ENCODE measurements around the gene CD4. TPM values are rescaled to one million over a fixed set of nuclear protein-coding genes. Genes with fewer than 3 reads are reported as not detected.
A peak's percentile ranks its signal among the peaks of the same experiment; 100 is the strongest.

The CD4 gene
- total RNA-seq, 3 donors from 2014 or later, result 8.9 to 16.5 (median 14.8) TPM

DNA sequence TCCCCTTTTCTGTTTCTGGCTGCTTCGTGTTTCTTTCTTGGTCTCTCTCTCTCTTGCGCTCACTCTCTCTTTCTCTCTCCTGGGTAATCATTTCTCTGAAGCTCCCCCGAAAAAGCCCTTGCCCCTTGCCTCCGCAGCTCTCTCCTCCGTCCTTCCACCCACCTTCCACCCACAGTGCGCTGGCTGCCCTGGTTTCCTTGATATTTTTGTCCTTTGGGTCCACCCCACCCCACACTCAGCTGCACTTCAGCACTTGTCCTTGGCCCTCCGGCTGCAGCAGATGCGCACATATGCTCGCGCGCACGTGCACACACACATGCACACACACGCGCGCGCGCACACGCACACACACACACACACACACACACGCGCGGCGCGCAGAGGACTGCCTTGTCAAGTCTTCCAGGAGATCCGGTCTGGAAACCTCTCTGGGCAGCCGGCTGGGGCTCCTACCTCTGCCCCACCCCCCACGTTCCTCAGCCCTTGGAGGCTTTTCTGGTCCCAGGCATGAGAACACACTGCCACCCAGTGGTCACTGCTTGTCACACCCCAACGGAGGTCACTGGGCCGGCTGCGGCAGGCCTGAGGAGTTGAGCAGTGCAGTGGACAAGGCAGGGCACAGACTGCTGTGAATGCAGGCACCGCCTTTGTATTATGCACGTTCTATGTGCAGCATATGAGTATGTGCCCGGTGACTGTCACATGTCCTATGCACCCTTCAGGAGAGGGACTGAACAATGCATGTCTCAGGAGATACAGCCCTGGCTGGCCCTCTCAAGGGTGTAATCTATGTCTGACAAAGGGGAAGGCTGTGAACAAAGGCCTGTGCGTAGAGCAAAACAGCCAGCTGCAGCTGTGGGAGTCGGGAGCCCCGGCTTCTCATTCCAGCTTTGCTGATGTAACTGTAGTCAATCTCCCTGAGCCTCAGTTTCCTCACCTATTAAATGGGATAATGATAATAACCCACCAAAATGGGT lies 10.5 kb upstream of the CD4 start:
- ATAC-seq, result peak; percentile 97
- intact Hi-C loops (cut with DNase I, micrococcal nuclease), result no loop called here
- Histone ChIP-seq H3K4me1 (ENCODE audit: low read depth) (peaks cover 23% of the 10 kb centered on the region), H3K9me3 (no peaks in the 10 kb centered on the region), H3K4me3 (no peak overlapping the region), H3K36me3 (ENCODE audit: low read depth) (no peaks in the 10 kb centered on the region)
- DNase-seq, result peak; percentile 93 to 98 (median 96)
- TF ChIP-seq, protein P1, sequence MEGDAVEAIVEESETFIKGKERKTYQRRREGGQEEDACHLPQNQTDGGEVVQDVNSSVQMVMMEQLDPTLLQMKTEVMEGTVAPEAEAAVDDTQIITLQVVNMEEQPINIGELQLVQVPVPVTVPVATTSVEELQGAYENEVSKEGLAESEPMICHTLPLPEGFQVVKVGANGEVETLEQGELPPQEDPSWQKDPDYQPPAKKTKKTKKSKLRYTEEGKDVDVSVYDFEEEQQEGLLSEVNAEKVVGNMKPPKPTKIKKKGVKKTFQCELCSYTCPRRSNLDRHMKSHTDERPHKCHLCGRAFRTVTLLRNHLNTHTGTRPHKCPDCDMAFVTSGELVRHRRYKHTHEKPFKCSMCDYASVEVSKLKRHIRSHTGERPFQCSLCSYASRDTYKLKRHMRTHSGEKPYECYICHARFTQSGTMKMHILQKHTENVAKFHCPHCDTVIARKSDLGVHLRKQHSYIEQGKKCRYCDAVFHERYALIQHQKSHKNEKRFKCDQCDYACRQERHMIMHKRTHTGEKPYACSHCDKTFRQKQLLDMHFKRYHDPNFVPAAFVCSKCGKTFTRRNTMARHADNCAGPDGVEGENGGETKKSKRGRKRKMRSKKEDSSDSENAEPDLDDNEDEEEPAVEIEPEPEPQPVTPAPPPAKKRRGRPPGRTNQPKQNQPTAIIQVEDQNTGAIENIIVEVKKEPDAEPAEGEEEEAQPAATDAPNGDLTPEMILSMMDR (IDR thresholded peaks at IDR 0.05), result peak; percentile 90

- TF ChIP-seq, protein P1 (IDR thresholded peaks at IDR 0.05), result no peak
- DNase-seq, result no peak
- peak; percentile 14 for ATAC-seq
- Histone ChIP-seq H3K4me1 (ENCODE audit: low read depth) (peaks cover 23% of the 10 kb centered on the region), H3K9me3 (no peaks in the 10 kb centered on the region), H3K36me3 (ENCODE audit: low read depth) (no peaks in the 10 kb centered on the region), H3K4me3 (no peak overlapping the region)
- intact Hi-C loops (cut with DNase I, micrococcal nuclease), result no loop called here
These were observed 9.5 kb upstream of the CD4 start for GRCh38 chr12:6779708-6780432.

DNA sequence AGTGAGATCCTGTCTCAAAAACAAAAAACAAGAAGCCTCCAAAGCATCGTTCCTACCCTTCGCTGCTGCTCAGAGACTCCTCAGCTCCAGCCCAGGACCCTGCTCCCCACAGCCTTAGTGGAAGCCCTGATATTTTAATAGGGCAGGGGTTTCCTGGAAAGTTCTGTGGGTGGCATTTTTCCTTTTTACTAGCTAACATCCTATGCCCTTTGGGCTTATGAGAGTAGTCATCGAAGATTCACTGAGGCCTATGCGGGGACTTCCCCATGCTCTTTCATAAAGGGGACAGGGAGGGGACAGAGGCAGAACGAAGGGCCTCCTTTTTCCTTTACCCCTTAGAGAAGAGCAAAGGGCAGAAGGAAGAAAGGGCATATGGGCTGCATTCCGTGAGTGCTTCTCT lies 8.8 kb upstream of the CD4 start:
- TF ChIP-seq, protein P1 (IDR thresholded peaks at IDR 0.05), result no peak
- ATAC-seq (no peak), DNase-seq (no peak)
- intact Hi-C loops (cut with DNase I, micrococcal nuclease), result no loop called here
- peaks cover 18% of the 10 kb centered on the region for H3K4me1 ChIP-seq (ENCODE audit: low read depth)
- H3K9me3 ChIP-seq, result no peaks in the 10 kb centered on the region
- H3K36me3 ChIP-seq (ENCODE audit: low read depth), result no peaks in the 10 kb centered on the region
- no peak overlapping the region for H3K4me3 ChIP-seq

DNA sequence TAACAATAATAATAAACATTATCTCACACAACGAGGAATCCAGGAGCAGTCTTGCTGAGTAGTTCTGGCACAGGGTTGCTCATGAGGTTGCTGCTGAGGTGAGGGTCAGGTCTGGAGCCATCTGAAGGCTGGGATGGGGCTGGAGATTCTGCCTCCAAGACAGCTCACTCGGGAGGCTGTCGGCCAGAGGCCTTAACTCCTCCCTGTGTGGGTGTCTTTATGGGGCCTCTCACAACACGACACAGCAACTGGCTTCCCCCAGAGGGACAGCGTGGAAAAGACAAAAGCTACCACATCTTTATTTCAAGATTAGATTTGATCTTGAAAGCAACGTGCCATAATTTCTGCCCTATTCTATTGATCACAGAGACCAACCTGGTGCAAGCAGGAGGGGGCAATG lies 7.2 kb upstream of the CD4 start:
- TF ChIP-seq, protein P1 (IDR thresholded peaks at IDR 0.05), result no peak
- intact Hi-C loops (cut with DNase I, micrococcal nuclease), result no loop called here
- no peaks in the 10 kb centered on the region for H3K36me3 ChIP-seq (ENCODE audit: low read depth)
- H3K4me3 ChIP-seq, result no peak overlapping the region
- DNase-seq (no peak), ATAC-seq (no peak)
- H3K9me3 ChIP-seq, result no peaks in the 10 kb centered on the region
- H3K4me1 ChIP-seq (ENCODE audit: low read depth), result peaks cover 10% of the 10 kb centered on the region

DNA sequence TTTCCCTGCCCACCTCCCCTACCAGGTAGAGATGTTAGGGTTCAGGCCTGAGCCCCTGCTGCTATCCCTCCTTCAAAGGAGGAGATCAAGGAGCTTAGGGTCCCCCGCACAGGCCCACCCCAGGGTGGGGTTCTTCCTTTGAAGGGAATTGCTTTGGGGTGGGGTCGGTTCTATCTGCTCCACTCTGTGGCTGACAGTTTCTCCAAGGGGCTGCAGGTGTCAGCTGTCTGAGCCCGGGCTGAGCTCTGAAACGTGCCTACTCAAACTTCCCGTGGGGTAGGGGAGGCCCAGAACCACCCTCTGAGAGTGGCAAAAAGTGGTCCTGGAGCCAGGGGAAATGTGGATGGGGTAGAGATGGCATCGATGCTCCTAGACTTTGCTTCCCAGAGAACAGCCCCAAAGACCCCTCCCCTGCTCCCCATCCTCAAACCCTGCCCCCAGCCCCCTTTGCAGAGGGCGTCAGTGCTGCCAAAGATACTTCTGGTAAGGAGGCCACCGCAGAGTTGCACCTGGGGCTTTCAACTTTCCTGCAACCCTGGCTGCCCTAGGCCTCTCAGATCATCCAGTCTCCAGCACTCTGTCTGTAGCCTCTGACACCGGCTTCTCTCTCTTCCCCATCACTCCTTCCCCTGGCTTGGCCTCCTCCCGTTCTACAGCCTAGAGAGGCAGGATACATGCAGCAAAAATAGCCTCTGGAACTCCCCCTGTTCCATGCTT lies 6.3 kb upstream of the CD4 start:
- ATAC-seq, result no peak
- Histone ChIP-seq H3K9me3 (no peaks in the 10 kb centered on the region), H3K4me1 (ENCODE audit: low read depth) (peaks cover 10% of the 10 kb centered on the region), H3K4me3 (no peak overlapping the region), H3K36me3 (ENCODE audit: low read depth) (no peaks in the 10 kb centered on the region)
- no peak for DNase-seq
- TF ChIP-seq, protein P1 (IDR thresholded peaks at IDR 0.05), result no peak
- intact Hi-C loops (cut with DNase I, micrococcal nuclease), result no loop called here

All from mucosa of descending colon (tissue), 3 donors.